HT1080 (cell line): ENCODE results near the gene TSPY10. TPM values are rescaled to one million over a fixed set of nuclear protein-coding genes. Genes with fewer than 3 reads are reported as not detected.
"Not testable (repeated sequence)": the region's sequence is repeated elsewhere in the genome, so short reads cannot be mapped to it uniquely, and the experiment has no call there.

Experiments used
- DNase-seq: peaks from one replicate; pipeline ENCODE4 v3.0.0-alpha.2; 2015; ENCODE audit warnings: low read depth
- polyA plus RNA-seq, 2 experiments: library from polyadenylated mRNA; depleted of rRNA; stranded (reverse); fragments of >200 nt; gene quantifications; 2 replicates each; pipeline ENCODE4 v1.2.3, GENCODE V29; 2015
- total RNA-seq: library from RNA; depleted of rRNA; stranded (reverse); fragments of >200 nt; shearing (Covaris generic); gene quantifications from 2 replicates; pipeline ENCODE4 v1.2.3, GENCODE V29; 2014; rRNA removed

TSPY10 gene
- total RNA-seq: 2.9 TPM in 1 of 2 replicates, not detected in the other
- not detected in 2 replicates for polyA plus RNA-seq (2015; cell fraction: cytosol; rRNA removed)
- not detected in 2 replicates for polyA plus RNA-seq (2015; cell fraction: nucleus; rRNA removed)

DNA sequence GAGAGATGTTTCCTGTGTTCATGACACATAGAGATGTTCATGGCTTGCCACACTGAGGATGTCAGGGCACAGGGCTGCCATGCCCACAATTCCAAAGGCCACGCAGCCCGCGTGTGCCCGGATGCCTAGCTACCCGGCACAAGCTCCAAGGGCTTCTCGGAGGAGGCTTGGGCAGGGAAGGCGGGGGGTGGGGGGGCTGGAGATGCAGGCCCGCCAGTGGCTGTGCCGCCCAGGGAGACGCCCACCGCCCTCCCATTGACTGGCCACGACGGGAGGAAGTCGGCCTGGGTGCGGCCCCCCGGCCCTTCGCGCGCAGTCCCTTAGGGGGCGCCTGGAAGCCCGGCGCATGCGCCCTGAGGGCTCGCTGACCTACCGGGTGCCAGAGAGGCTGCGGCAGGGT, at the start of gene TSPY10:
Gene TSPY10, plus strand, starts transcription at position 301 of the 400 bp plus-strand sequence. Its CDS starts 46 bp downstream, at position 347.
- DNase-seq: not testable (repeated sequence)

- not testable (repeated sequence) for DNase-seq
These were observed 40.7 kb upstream of the TSPY10 start, which contains the start of gene TSPY9 for GRCh38 chrY:9486967-9487366. TSPY9 (plus strand) TSS chrY:9487267; CDS start chrY:9487313, 46 bp downstream.

- DNase-seq: not testable (repeated sequence)
These were observed 23.3 kb upstream of the TSPY10 start for GRCh38 chrY:9504396-9504795.

GRCh38 chrY:9516287-9516686, 11.4 kb upstream of the TSPY10 start:
- not testable (repeated sequence) for DNase-seq

Other genes starting within 250 kb of the TSPY10 start
- gene TSPY4, start 190.4 kb upstream of the TSPY10 start, total RNA-seq: 2.4 TPM in 1 of 2 replicates, not detected in the other
- not detected in 2 replicates for gene TSPY8, start 170.1 kb upstream of the TSPY10 start, total RNA-seq
- gene TSPY3, start 129.5 kb upstream of the TSPY10 start, total RNA-seq: not detected in 2 replicates
- not detected in 2 replicates for gene TSPY1, start 60.9 kb upstream of the TSPY10 start, total RNA-seq
- not detected in 2 replicates for gene TSPY9, start 40.6 kb upstream of the TSPY10 start, total RNA-seq